SU-DHL-6 (cell line): Measurements from ENCODE around the gene FCGR2B.
A peak's percentile ranks its signal among the peaks of the same experiment; 100 is the strongest.
"Not testable (repeated sequence)": the region's sequence is repeated elsewhere in the genome, so short reads cannot be mapped to it uniquely, and the experiment has no call there.

Experiments used
- CTCF ChIP-seq: fragments of 200-600 bp; sonication (generic); IDR thresholded peaks from one replicate; pipeline ENCODE4 v1.5.1; 2017; ENCODE audit warnings: antibody characterized with exemption, mild to moderate bottlenecking, low read length, moderate library complexity; ENCODE audit not compliant: insufficient read depth, poor library complexity, severe bottlenecking
- EZH2phosphoT487 ChIP-seq: fragments of 200-600 bp; sonication (generic), shearing (Covaris generic); conservative IDR thresholded peaks from 2 replicates; pipeline ENCODE4 v1.6.1; 2018; ENCODE audit warnings: mild to moderate bottlenecking, antibody characterized with exemption, low read length, moderate library complexity, mixed read lengths

GRCh38 chr1:161647507-161648360 lies 15.2 kb upstream of the FCGR2B start:
- peak; percentile 57 for TF ChIP-seq CTCF
- not testable (repeated sequence) for TF ChIP-seq EZH2phosphoT487
